ENCODE results near the gene AHSG. TPM values are rescaled to one million over a fixed set of nuclear protein-coding genes. Genes with fewer than 3 reads are reported as not detected.

AHSG gene
- total and polyA plus RNA-seq, 10 of the 15 experiments (the other 5 are each of a cell fraction or from before 2014, with no cell fraction given), result 0.06 to 0.90 (median 0.15) TPM; not detected in 7

- TF ChIP-seq BHLHE40 (IDR thresholded peaks at IDR 0.05; ENCODE audit: borderline replicate concordance in 1 of 2, low read depth in 2 of 2, low read length in 1 of 2), result peak; percentile 52 to 53; a peak in 1 of 4 replicates
- TF ChIP-seq SMARCA5 (IDR thresholded peaks at IDR 0.05), result peak; percentile 89; the same call in 1 of the 2 replicates
These were observed 4.4 kb downstream of the AHSG start (continued) for GRCh38 chr3:186617036-186617946.

- Histone ChIP-seq H3K4me3 (no peak overlapping the region), H3K9ac (ENCODE audit: control insufficient read depth, insufficient read depth, low read length) (no peak overlapping the region), H3K79me2 (ENCODE audit: control insufficient read depth, insufficient read depth, low read length) (no peaks in the 10 kb centered on the region), H3K9me3 (replicated peaks; ENCODE audit: control insufficient read depth, insufficient read depth, low read length) (no peaks in the 10 kb centered on the region), H3K27ac (ENCODE audit: control insufficient read depth, insufficient read depth) (no peak overlapping the region), H3K27me3 (replicated peaks in 1 of 2; ENCODE audit: control insufficient read depth in 2 of 2, insufficient read depth in 2 of 2, low read length in 1 of 2) (no peaks in the 10 kb centered on the region; a peak in 3 of 4 replicates), H2AFZ (ENCODE audit: control insufficient read depth, low read depth, low read length) (no peak overlapping the region), H3K4me1 (ENCODE audit: control insufficient read depth, insufficient read depth, low read length) (peaks cover 7% of the 10 kb centered on the region), H3K4me2 (ENCODE audit: control insufficient read depth, insufficient read depth) (no peak overlapping the region), H3K36me3 (ENCODE audit: control insufficient read depth in 2 of 2, insufficient read depth in 2 of 2, low read length in 1 of 2) (no peaks in the 10 kb centered on the region), H4K20me1 (ENCODE audit: control insufficient read depth, insufficient read depth) (no peaks in the 10 kb centered on the region)
- ChIA-PET POLR2A (no interaction called here), CTCF (interaction anchor here (0.9 to 7.7 kb wide), 14 partner anchors 10 to 675 kb away, joined by 3 to 183 read pairs (median 20); no protein-coding TSS in a partner anchor), SMC1A (ENCODE audit: uncharacterized antibody, unreplicated experiment) (interaction anchor here (0.6 to 5.7 kb wide), 4 partner anchors 46 to 280 kb away, joined by 3 to 38 read pairs (median 4); no protein-coding TSS in a partner anchor), RAD21 (ENCODE audit: unreplicated experiment) (interaction anchor here (2.4 to 4.6 kb wide), 4 partner anchors 78 to 635 kb away, joined by 13 to 45 read pairs (median 29); no protein-coding TSS in a partner anchor)
- in situ Hi-C loops (cut with MboI), result loop anchor here (5.0 kb wide), 1 partner anchor 204 kb away; no protein-coding TSS in a partner anchor
- DNase-seq (ENCODE audit: low read depth, low spot score) (no peak), FAIRE-seq (no peak), ATAC-seq (no peak)
- 52% methylated on average over 8 of the region's 8 CpGs for WGBS (ENCODE audit: insufficient coverage, insufficient replicate concordance, low lambda C conversion rate, missing lambda C conversion rate)
- intact Hi-C loops (cut with micrococcal nuclease; ENCODE audit: unreplicated experiment), result loop anchor here (5.0 to 10.0 kb wide), 2 partner anchors 361 to 546 kb away; no protein-coding TSS in a partner anchor
- no TSS peak for BruUV-seq (replicated peaks)
- TF ChIP-seq ATF2 (IDR thresholded peaks at IDR 0.05; ENCODE audit: low read length), result no peak
- no peak for TF ChIP-seq STAT3 (IDR thresholded peaks at IDR 0.05; ENCODE audit: low read depth, low read length)
- TF ChIP-seq SMAD5 (IDR thresholded peaks at IDR 0.05; ENCODE audit: low read depth), result no peak
- TF ChIP-seq HDAC2 (IDR thresholded peaks at IDR 0.05), result no peak
- no peak for TF ChIP-seq TARDBP (IDR thresholded peaks at IDR 0.05; ENCODE audit: borderline replicate concordance)
- no peak for TF ChIP-seq NFIC (IDR thresholded peaks at IDR 0.05; ENCODE audit: low read depth, low read length)
- no peak for TF ChIP-seq GATAD2B (conservative IDR thresholded peaks at IDR 0.05; ENCODE audit: low read depth)
- no peak for TF ChIP-seq CHD4 (IDR thresholded peaks at IDR 0.05)
- TF ChIP-seq MTA3 (IDR thresholded peaks at IDR 0.05; ENCODE audit: borderline replicate concordance, low read length), result no peak
- no peak for TF ChIP-seq NR2C2 (IDR thresholded peaks at IDR 0.05; ENCODE audit: borderline replicate concordance, control insufficient read depth, insufficient read length, low read depth)
- TF ChIP-seq USF2 (IDR thresholded peaks at IDR 0.05; ENCODE audit: borderline replicate concordance, low read depth, low read length), result no peak
These were observed 5.6 kb downstream of the AHSG start for GRCh38 chr3:186618318-186618938.
